GM06990 (cell line): ENCODE results near the gene PRDM2.

Experiments
- DNase-seq: peaks from one replicate; pipeline ENCODE4 v3.0.0-alpha.2; 2011; ENCODE audit not compliant: insufficient read length; ENCODE audit errors: extremely low read depth
- H3K27me3 ChIP-seq: replicated peaks from 2 replicates; pipeline ENCODE4 v1.6.0; 2011; ENCODE audit warnings: low read length; ENCODE audit not compliant: control insufficient read depth, insufficient read depth
- H3K36me3 ChIP-seq: 2 replicates; pipeline ENCODE4 v1.5.1; 2011; ENCODE audit warnings: low read length; ENCODE audit not compliant: control insufficient read depth, insufficient read depth
- H3K4me3 ChIP-seq: replicated peaks from 2 replicates; pipeline ENCODE4 v1.5.1; 2011; ENCODE audit warnings: low read depth, mild to moderate bottlenecking, control low read depth, low read length
- CTCF ChIP-seq: IDR thresholded peaks from 2 replicates; pipeline ENCODE4 v1.5.1; 2011; ENCODE audit warnings: low read length, control low read depth, mild to moderate bottlenecking, inconsistent platforms; ENCODE audit not compliant: insufficient read depth, poor library complexity, severe bottlenecking

PRDM2 gene

GRCh38 chr1:13836136-13836535 is 136.1 kb downstream of the PRDM2 start:
- Histone ChIP-seq H3K27me3 (no peaks in the 10 kb centered on the region), H3K36me3 (no peaks in the 10 kb centered on the region), H3K4me3 (no peak overlapping the region)
- no peak for TF ChIP-seq CTCF
- DNase-seq: no peak

GRCh38 chr1:13836631-13837030 is 136.6 kb downstream of the PRDM2 start:
- TF ChIP-seq CTCF: no peak

GRCh38 chr1:13838236-13838635 is 138.2 kb downstream of the PRDM2 start:
- H3K36me3 ChIP-seq: no peaks in the 10 kb centered on the region
- DNase-seq: no peak
- no peak for TF ChIP-seq CTCF
- H3K4me3 ChIP-seq: no peak overlapping the region
- no peaks in the 10 kb centered on the region for H3K27me3 ChIP-seq

More at GRCh38 chr1:13836631-13837030, 136.6 kb downstream of the PRDM2 start:
- H3K4me3 ChIP-seq: no peak overlapping the region
- H3K27me3 ChIP-seq: no peaks in the 10 kb centered on the region
- no peak for DNase-seq
- no peaks in the 10 kb centered on the region for H3K36me3 ChIP-seq

- Histone ChIP-seq H3K36me3 (no peaks in the 10 kb centered on the region), H3K4me3 (no peak overlapping the region), H3K27me3 (no peaks in the 10 kb centered on the region)
- no peak for DNase-seq
- no peak for TF ChIP-seq CTCF
Measured at GRCh38 chr1:13842497-13842896, 142.5 kb downstream of the PRDM2 start.

- H3K27me3 ChIP-seq: no peaks in the 10 kb centered on the region
- TF ChIP-seq CTCF: no peak
- H3K4me3 ChIP-seq: no peak overlapping the region
- DNase-seq: no peak
- H3K36me3 ChIP-seq: no peaks in the 10 kb centered on the region
Measured at GRCh38 chr1:13851726-13852125, 151.7 kb downstream of the PRDM2 start.

- Histone ChIP-seq H3K36me3 (no peaks in the 10 kb centered on the region), H3K27me3 (no peaks in the 10 kb centered on the region), H3K4me3 (no peak overlapping the region)
- no peak for TF ChIP-seq CTCF
- no peak for DNase-seq
Measured at GRCh38 chr1:13855554-13855953, 155.6 kb downstream of the PRDM2 start.
